ENCODE data around the gene ILK.

GRCh38 chr11:6631361-6631890 lies 27.9 kb downstream of the ILK start:
- TF ChIP-seq CTCF (IDR thresholded peaks at IDR 0.05 in 8 of 11, conservative IDR thresholded peaks at IDR 0.05 in 3 of 11) = no peak
- TF ChIP-seq POLR2A (IDR thresholded peaks at IDR 0.05) = no peak
- no peak for TF ChIP-seq POLR2AphosphoS5 (IDR thresholded peaks at IDR 0.05)
